ENCODE measurements around the gene WDR48. TPM values are rescaled to one million over a fixed set of nuclear protein-coding genes. Genes with fewer than 3 reads are reported as not detected.

Gene WDR48
- total RNA-seq, 1 experiment from 2014 or later: 19.3 TPM

DNA sequence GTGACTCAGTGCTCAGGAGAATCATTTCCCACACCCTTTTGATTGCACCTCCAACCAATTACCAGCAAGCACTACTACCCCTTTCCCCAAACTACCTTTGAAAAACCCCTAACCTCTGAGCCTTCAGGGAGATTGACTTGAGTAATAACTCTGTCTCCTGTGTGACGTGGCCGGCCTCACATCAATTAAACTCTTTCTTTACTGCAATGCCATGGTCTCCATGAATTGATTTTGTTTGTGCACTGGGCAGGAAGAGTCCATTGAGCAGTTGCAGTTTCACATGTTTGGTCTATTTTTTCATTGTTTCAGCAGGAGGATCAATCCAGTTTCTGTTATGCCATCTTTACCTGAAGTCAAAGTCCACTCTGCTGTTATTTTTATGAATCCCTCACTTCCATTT, 32.5 kb upstream of the WDR48 start:
- Histone ChIP-seq H3K27ac (ENCODE audit: low read depth, low read length, poor library complexity, severe bottlenecking) (no peak overlapping the region), H3K27me3 (replicated peaks; ENCODE audit: insufficient read depth, low read depth, low read length, poor library complexity) (no peaks in the 10 kb centered on the region), H3K4me1 (ENCODE audit: insufficient read depth, low read length, poor library complexity, severe bottlenecking) (no peaks in the 10 kb centered on the region), H3K4me3 (ENCODE audit: low read depth, low read length, poor library complexity, severe bottlenecking) (no peak overlapping the region), H3K9me3 (ENCODE audit: low read depth, low read length, poor library complexity, severe bottlenecking) (no peaks in the 10 kb centered on the region), H3K36me3 (ENCODE audit: insufficient read depth, low read length, poor library complexity, severe bottlenecking) (no peaks in the 10 kb centered on the region)
- intact Hi-C loops (cut with micrococcal nuclease; ENCODE audit: unreplicated experiment): no loop called here
- BruUV-seq (replicated peaks): no TSS peak
- no peak for DNase-seq (ENCODE audit: low spot score)
- POLR2A ChIA-PET (ENCODE audit: low non-redundant PET): no interaction called here
- CTCF ChIA-PET: no interaction called here
- TF ChIP-seq EZH2 (IDR thresholded peaks at IDR 0.05; ENCODE audit: borderline replicate concordance, low read depth, low read length, poor library complexity, severe bottlenecking): no peak
- TF ChIP-seq, protein P1, sequence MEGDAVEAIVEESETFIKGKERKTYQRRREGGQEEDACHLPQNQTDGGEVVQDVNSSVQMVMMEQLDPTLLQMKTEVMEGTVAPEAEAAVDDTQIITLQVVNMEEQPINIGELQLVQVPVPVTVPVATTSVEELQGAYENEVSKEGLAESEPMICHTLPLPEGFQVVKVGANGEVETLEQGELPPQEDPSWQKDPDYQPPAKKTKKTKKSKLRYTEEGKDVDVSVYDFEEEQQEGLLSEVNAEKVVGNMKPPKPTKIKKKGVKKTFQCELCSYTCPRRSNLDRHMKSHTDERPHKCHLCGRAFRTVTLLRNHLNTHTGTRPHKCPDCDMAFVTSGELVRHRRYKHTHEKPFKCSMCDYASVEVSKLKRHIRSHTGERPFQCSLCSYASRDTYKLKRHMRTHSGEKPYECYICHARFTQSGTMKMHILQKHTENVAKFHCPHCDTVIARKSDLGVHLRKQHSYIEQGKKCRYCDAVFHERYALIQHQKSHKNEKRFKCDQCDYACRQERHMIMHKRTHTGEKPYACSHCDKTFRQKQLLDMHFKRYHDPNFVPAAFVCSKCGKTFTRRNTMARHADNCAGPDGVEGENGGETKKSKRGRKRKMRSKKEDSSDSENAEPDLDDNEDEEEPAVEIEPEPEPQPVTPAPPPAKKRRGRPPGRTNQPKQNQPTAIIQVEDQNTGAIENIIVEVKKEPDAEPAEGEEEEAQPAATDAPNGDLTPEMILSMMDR (conservative IDR thresholded peaks at IDR 0.05; ENCODE audit: low read depth, low read length): no peak

- H3K27ac ChIP-seq (ENCODE audit: low read depth, low read length, poor library complexity, severe bottlenecking): no peak overlapping the region
- no peaks in the 10 kb centered on the region for H3K9me3 ChIP-seq (ENCODE audit: low read depth, low read length, poor library complexity, severe bottlenecking)
- H3K4me1 ChIP-seq (ENCODE audit: insufficient read depth, low read length, poor library complexity, severe bottlenecking): no peaks in the 10 kb centered on the region
- no peak overlapping the region for H3K4me3 ChIP-seq (ENCODE audit: low read depth, low read length, poor library complexity, severe bottlenecking)
- ChIA-PET CTCF (no interaction called here), POLR2A (ENCODE audit: low non-redundant PET) (no interaction called here)
- no peak for DNase-seq (ENCODE audit: low spot score)
- no peaks in the 10 kb centered on the region for H3K27me3 ChIP-seq (replicated peaks; ENCODE audit: insufficient read depth, low read depth, low read length, poor library complexity)
- BruUV-seq (replicated peaks): no TSS peak
- no peak for TF ChIP-seq EZH2 (IDR thresholded peaks at IDR 0.05; ENCODE audit: borderline replicate concordance, low read depth, low read length, poor library complexity, severe bottlenecking)
- TF ChIP-seq, protein P1 (conservative IDR thresholded peaks at IDR 0.05; ENCODE audit: low read depth, low read length): no peak
- H3K36me3 ChIP-seq (ENCODE audit: insufficient read depth, low read length, poor library complexity, severe bottlenecking): no peaks in the 10 kb centered on the region
- intact Hi-C loops (cut with micrococcal nuclease; ENCODE audit: unreplicated experiment): no loop called here
Measured at GRCh38 chr3:39021029-39021428, 30.8 kb upstream of the WDR48 start.

DNA sequence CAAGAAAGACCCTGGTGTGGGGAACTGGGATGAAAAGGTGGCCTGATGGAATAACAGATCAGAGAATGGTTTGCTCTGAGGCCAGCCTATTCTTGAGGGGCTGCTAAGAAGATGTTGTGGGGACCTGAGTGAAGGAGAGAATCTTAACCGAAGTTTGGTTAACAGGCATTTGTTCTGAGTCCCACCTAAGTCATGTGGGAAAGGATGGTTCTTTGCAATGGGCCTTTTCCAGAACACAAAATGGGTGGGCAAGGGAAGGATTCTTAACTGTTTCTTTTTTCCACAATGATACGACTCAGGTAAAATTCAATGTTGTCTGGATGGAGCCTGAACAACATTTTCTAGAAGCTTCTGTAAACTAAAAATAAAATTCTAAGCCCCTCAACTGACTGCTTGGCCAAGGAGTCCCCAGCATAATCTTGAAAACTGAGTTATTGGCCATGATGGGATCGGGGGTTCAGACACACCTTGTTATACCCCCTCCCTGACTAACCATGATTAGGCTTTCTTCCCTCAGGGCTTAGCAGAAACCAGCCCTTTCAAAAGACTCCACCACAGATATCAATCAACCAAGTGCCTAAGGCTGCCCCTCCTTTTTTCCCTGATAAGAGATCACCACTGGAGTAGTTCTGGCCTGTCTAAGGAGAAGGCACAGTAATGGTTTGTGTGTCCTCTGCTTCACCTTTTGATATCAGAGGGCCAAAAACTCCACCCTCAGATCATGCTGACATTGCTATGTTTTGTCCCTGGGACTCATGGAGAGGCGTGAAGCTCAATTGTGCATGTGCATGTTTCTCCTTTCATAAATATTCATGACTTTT, 30.1 kb upstream of the WDR48 start:
- CTCF ChIA-PET: no interaction called here
- intact Hi-C loops (cut with micrococcal nuclease; ENCODE audit: unreplicated experiment): no loop called here

More for the DNA sequence above, 30.1 kb upstream of the WDR48 start:
- POLR2A ChIA-PET (ENCODE audit: low non-redundant PET): no interaction called here
- H3K9me3 ChIP-seq (ENCODE audit: low read depth, low read length, poor library complexity, severe bottlenecking): no peaks in the 10 kb centered on the region
- H3K4me1 ChIP-seq (ENCODE audit: insufficient read depth, low read length, poor library complexity, severe bottlenecking): no peaks in the 10 kb centered on the region
- no peaks in the 10 kb centered on the region for H3K27me3 ChIP-seq (replicated peaks; ENCODE audit: insufficient read depth, low read depth, low read length, poor library complexity)
- no peaks in the 10 kb centered on the region for H3K36me3 ChIP-seq (ENCODE audit: insufficient read depth, low read length, poor library complexity, severe bottlenecking)
- BruUV-seq (replicated peaks): no TSS peak
- H3K4me3 ChIP-seq (ENCODE audit: low read depth, low read length, poor library complexity, severe bottlenecking): no peak overlapping the region
- H3K27ac ChIP-seq (ENCODE audit: low read depth, low read length, poor library complexity, severe bottlenecking): no peak overlapping the region
- TF ChIP-seq EZH2 (IDR thresholded peaks at IDR 0.05; ENCODE audit: borderline replicate concordance, low read depth, low read length, poor library complexity, severe bottlenecking): no peak
- TF ChIP-seq, protein P1 (conservative IDR thresholded peaks at IDR 0.05; ENCODE audit: low read depth, low read length): no peak
- DNase-seq (ENCODE audit: low spot score): no peak
